ENCODE data around the gene YJEFN3. TPM values are rescaled to one million over a fixed set of nuclear protein-coding genes. Genes with fewer than 3 reads are reported as not detected.

The YJEFN3 gene
- total RNA-seq, 1 donor from 2014 or later: 4.0 TPM

DNA sequence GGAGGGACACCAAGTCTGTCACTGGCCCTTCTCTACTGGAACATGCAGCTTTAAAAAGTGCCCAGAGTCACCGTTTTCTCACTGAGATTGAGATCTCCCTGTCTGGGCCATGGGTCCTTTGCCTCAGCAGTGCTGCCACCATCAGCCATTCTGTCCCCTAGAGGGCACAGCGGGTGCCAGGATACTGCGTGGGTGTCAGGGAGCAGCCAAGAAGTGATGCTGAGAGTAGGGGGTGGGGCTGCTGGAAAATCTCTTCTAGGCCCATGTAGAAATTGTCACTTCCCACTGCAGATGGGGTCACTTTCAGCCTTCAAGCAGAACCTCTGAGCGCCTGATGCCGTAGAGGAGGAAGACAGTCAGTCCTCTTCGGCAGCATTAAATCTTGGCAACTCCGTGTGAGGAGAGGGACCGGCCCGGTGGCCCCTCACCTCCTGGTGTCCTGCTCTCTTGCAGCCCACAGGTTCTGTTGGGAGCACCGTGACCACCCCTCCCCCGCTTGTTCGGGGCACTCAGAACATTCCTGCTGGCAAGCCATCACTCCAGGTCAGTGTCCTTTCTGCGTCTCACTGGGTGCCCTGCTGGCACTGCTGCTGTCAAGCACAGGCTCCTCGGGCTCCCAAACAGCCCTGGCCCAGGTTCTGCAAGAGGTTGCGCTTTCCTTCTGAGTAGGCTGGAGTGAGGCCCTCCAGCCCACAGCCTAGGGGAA is 34.7 kb upstream of the YJEFN3 start:
- Mint-ChIP-seq H3K27ac (ENCODE audit: unreplicated experiment) (no peak overlapping the region), H3K27me3 (ENCODE audit: low read depth) (no peaks in the 10 kb centered on the region), H3K4me3 (ENCODE audit: unreplicated experiment) (no peak overlapping the region), H3K4me1 (ENCODE audit: low read depth) (peaks cover 18% of the 10 kb centered on the region), H3K36me3 (ENCODE audit: low read depth) (peaks cover 11% of the 10 kb centered on the region), H3K9me3 (ENCODE audit: low read depth) (no peaks in the 10 kb centered on the region)
- no peak for DNase-seq (ENCODE audit: low spot score)
- TF ChIP-seq CTCF (IDR thresholded peaks at IDR 0.05): no peak

DNA sequence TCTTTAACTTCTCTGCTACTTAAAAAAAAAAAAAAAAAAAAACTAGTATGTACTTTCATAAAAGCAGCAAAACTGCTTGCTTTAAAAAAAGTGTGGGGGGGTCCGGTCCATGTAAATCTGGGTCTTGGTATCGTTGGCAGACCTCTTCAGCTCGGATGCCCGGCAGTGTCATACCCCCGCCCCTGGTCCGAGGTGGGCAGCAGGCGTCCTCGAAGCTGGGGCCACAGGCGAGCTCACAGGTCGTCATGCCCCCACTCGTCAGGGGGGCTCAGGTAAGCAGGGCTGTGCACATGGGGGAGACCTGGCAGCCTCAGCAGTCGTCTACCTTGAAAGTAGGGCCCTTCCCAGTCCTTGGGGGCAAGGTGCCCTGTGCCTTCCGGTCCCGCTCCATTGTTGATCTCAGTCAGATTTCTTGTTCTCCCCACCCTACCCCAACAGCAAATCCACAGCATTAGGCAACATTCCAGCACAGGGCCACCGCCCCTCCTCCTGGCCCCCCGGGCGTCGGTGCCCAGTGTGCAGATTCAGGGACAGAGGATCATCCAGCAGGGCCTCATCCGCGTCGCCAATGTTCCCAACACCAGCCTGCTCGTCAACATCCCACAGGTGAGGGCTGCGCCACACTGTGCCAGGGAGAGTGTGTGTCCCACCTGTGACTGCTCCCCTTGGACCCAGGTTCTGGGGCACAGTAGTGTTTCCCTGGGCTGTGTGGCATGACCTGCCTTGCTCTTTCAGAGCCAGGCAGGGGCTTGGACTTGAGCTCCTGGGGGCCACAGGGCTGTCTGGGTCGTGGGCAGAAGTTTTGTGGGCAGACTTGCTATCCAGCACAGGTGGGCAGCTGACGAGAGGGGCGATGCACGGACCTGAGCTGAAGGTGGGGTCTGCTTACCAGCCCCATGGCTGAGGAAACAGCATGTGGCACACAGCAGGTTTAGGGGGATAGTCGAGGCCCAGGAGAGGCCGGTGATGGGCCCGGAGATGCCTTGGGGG is 32.8 kb upstream of the YJEFN3 start:
- TF ChIP-seq CTCF (IDR thresholded peaks at IDR 0.05): no peak
- Mint-ChIP-seq H3K27me3 (ENCODE audit: low read depth) (no peaks in the 10 kb centered on the region), H3K4me1 (ENCODE audit: low read depth) (no peaks in the 10 kb centered on the region), H3K4me3 (ENCODE audit: unreplicated experiment) (no peak overlapping the region), H3K9me3 (ENCODE audit: low read depth) (no peaks in the 10 kb centered on the region), H3K36me3 (ENCODE audit: low read depth) (peaks cover 12% of the 10 kb centered on the region), H3K27ac (ENCODE audit: unreplicated experiment) (no peak overlapping the region)
- no peak for DNase-seq (ENCODE audit: low spot score)

DNA sequence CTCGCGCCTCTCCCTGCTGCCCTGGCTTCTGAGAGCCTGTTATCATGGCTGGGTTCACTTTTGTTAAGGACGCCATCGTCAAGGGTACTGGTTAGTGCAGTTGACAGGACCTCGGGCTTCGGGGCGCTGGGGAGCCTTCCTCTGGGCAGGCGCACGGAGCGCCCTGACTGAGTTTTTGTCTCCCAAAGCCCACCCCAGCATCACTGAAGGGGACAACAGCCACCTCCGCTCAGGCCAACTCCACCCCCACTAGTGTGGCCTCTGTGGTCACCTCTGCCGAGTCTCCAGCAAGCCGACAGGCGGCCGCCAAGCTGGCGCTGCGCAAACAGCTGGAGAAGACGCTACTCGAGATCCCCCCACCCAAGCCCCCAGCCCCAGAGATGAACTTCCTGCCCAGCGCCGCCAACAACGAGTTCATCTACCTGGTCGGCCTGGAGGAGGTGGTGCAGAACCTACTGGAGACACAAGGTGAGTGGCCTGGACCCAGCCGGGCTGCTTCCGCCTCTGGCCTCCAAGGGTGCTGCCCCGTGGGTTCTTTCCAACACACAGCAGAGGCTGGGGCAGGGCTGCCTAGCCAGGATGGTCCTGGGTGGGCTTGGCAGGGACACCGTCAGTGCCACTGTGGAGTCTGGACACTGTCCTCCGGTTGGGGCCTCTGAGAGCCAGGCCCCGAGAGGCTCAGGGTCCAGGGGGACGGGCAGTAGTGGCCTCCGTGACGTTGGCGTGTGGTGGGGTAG is 30.3 kb upstream of the YJEFN3 start:
- Mint-ChIP-seq H3K27me3 (ENCODE audit: low read depth) (no peaks in the 10 kb centered on the region), H3K27ac (ENCODE audit: unreplicated experiment) (no peak overlapping the region), H3K9me3 (ENCODE audit: low read depth) (no peaks in the 10 kb centered on the region), H3K36me3 (ENCODE audit: low read depth) (peaks cover 21% of the 10 kb centered on the region), H3K4me1 (ENCODE audit: low read depth) (no peaks in the 10 kb centered on the region), H3K4me3 (ENCODE audit: unreplicated experiment) (no peak overlapping the region)
- no peak for TF ChIP-seq CTCF (IDR thresholded peaks at IDR 0.05)
- DNase-seq (ENCODE audit: low spot score): no peak

DNA sequence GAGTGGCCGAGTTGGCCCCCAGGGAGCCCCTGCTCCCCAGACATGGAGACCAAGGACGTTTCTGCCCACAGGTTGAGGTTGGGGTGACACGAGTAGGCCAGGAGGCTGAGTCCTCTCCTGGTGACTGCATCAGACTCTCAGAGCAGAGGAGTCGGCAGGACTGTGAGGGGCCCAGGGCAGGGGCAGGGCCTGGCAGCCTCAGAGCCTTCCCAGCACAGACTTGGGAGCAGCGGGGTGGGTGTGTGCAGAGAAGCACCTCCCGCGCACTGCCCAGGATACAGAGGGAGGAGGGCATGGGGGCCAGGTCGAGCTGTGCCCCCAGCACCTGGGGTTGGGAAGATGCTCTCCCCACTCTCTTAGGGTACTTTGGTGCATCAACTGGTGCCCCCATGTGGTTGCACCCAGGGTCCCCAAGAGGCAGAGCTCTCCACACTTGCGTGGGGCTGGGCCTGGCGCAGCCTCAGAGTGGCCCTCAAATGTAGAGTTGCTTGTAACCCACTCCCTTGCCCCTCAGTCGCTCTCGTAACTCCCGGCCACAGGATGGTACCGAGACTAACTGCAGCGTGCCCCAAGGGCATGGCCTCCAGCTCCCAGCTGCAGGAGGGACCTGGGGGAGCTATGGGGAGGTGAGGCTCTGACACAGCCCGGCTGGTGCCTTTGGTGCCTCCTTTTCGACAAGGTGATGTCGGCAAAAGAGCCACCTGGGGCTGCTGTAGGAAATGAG is 29.3 kb upstream of the YJEFN3 start:
- H3K27me3 Mint-ChIP-seq (ENCODE audit: low read depth): no peaks in the 10 kb centered on the region
- no peaks in the 10 kb centered on the region for H3K9me3 Mint-ChIP-seq (ENCODE audit: low read depth)
- no peaks in the 10 kb centered on the region for H3K4me1 Mint-ChIP-seq (ENCODE audit: low read depth)
- H3K27ac Mint-ChIP-seq (ENCODE audit: unreplicated experiment): no peak overlapping the region
- no peak for TF ChIP-seq CTCF (IDR thresholded peaks at IDR 0.05)
- no peak for DNase-seq (ENCODE audit: low spot score)
- peaks cover 21% of the 10 kb centered on the region for H3K36me3 Mint-ChIP-seq (ENCODE audit: low read depth)
- H3K4me3 Mint-ChIP-seq (ENCODE audit: unreplicated experiment): no peak overlapping the region
